Liver (tissue), 3 donors: ENCODE measurements around the gene TXLNA.

Experiments
- CTCF ChIP-seq: fragments of 150-350 bp; IDR thresholded peaks from 2 replicates; pipeline ENCODE4 v1.5.1; 2017; ENCODE audit warnings: improper control_type of control experiment, low read depth, low read length; ENCODE audit not compliant: missing input control
- FOXA1 ChIP-seq: IDR thresholded peaks from 2 replicates; pipeline ENCODE4 v1.6.1; 2016; ENCODE audit warnings: antibody characterized with exemption
- GABPA ChIP-seq, 2 donors: IDR thresholded peaks in 1 of 2; conservative IDR thresholded peaks in 1 of 2; 2 replicates each; pipeline ENCODE4 v1.6.1; 2016; ENCODE audit warnings: antibody characterized with exemption in 2 of 2, mild to moderate bottlenecking in 1 of 2, moderate library complexity in 1 of 2
- REST ChIP-seq: IDR thresholded peaks from 2 replicates; pipeline ENCODE4 v1.6.1; 2016; ENCODE audit warnings: antibody characterized with exemption, mild to moderate bottlenecking
- donor health status: healthy.
- donor health status: healthy.

DNA sequence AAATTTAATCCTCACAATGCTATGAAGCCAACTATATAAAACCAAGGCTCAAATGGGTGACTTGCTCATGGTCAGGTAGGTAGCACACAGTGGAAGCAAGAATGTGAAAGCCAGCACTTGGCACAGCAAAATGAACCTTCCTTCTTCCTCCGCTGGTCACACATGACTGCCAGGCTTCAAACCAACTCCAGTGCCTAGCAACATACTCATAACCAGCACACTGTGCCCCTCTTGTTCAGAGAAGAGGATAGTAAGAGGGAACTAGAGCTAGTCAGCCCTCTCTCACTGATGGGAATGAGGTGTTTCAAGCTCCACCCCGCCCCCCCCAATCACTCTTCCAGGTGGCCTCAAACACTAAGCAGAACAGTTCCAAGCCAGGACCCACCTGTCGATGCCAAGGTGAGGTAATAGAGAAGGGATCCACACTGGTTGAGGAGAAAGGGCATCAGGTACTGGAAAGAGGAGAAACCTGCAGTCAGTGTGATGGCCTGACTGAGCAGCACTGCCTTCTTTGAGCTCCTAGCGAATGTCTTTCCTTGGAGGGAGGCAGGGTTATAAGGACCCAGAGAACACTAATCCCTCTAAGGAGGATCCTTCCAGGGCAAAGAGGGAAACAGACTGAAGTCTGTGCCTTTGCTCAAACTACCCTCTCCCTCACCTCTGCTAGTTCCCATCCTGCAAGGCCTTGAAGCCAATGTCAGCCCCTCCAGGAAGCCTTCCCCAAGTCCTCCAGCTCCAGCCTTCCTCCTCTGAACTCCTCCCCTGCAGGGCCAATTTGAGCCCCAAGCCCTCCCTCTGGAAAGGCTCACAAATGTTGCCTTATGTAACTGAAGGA lies 41.5 kb downstream of the TXLNA start:
- no peak for TF ChIP-seq REST
- TF ChIP-seq CTCF: no peak
- TF ChIP-seq FOXA1: no peak
- no peak for TF ChIP-seq GABPA (IDR thresholded peaks at IDR 0.05 in 1 of 2, conservative IDR thresholded peaks at IDR 0.05 in 1 of 2)
